Loucy (cell line): Measurements from ENCODE around the gene CCDC40.

Source experiments
- EZH2phosphoT487 ChIP-seq: fragments of 200-600 bp; IDR thresholded peaks from 2 replicates; pipeline ENCODE4 v1.6.1; 2018; ENCODE audit warnings: antibody characterized with exemption, mild to moderate bottlenecking, moderate library complexity, borderline replicate concordance
- TF ChIP-seq, protein P1 (sequence below): fragments of 200-600 bp; sonication (generic); conservative IDR thresholded peaks from 2 replicates; pipeline ENCODE4 v1.5.1; 2014; ENCODE audit warnings: mild to moderate bottlenecking, antibody characterized with exemption, low read length

DNA sequence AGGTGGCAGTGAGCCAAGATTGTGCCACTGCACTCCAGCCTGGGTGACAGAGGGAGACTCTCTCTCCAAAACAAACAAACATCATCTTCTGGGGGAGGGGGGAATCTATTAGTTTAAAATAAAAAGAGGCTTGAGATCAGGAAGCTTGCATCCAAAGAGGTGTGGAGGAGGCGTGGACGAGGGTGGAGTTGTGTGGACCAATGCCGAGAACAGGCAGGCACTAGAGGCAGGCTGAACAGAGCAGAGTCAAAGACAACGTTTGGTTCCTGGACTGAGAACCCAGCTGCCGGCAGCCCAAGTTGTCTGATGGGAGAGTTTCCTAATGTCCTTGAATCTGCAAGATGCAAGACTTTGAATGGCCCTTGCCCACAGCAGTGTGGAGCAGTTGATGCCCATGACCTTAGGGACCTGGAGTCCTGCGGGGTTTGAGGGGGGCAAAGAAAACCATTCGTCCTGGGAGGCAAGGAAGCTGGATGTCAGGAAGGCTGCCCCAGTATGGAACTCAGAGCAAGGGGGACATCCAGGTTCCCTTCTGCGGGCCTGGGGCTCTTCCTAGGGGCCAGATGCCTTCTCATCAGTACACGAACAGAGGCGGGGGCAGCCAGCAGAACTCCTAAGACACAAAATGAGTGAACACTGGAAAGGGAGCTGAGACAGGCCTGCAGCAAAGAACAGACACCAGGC, 9.9 kb upstream of the CCDC40 start:
- TF ChIP-seq, protein P1, sequence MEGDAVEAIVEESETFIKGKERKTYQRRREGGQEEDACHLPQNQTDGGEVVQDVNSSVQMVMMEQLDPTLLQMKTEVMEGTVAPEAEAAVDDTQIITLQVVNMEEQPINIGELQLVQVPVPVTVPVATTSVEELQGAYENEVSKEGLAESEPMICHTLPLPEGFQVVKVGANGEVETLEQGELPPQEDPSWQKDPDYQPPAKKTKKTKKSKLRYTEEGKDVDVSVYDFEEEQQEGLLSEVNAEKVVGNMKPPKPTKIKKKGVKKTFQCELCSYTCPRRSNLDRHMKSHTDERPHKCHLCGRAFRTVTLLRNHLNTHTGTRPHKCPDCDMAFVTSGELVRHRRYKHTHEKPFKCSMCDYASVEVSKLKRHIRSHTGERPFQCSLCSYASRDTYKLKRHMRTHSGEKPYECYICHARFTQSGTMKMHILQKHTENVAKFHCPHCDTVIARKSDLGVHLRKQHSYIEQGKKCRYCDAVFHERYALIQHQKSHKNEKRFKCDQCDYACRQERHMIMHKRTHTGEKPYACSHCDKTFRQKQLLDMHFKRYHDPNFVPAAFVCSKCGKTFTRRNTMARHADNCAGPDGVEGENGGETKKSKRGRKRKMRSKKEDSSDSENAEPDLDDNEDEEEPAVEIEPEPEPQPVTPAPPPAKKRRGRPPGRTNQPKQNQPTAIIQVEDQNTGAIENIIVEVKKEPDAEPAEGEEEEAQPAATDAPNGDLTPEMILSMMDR, result no peak
- no peak for TF ChIP-seq EZH2phosphoT487
